ENCODE measurements around the gene ARX.
A peak's percentile ranks its signal among the peaks of the same experiment; 100 is the strongest.

The ARX gene

GRCh38 chrX:24956828-24957227 lies 58.9 kb downstream of the ARX start:
- H3K36me3 ChIP-seq (ENCODE audit: insufficient read depth): no peaks in the 10 kb centered on the region
- H3K79me2 ChIP-seq (ENCODE audit: insufficient read depth, low read depth): no peaks in the 10 kb centered on the region
- H4K20me1 ChIP-seq (ENCODE audit: insufficient read depth): no peaks in the 10 kb centered on the region
- no peak overlapping the region for H2AFZ ChIP-seq (ENCODE audit: low read depth)
- no peak for TF ChIP-seq CTCF (conservative IDR thresholded peaks at IDR 0.05; ENCODE audit: low read depth, low read length)
- H3K27ac ChIP-seq: no peak overlapping the region
- no peak overlapping the region for H3K4me2 ChIP-seq
- H3K9ac ChIP-seq: no peak overlapping the region
- peaks cover 35% of the 10 kb centered on the region for H3K4me1 ChIP-seq (ENCODE audit: low read depth, poor library complexity, severe bottlenecking)
- H3K4me3 ChIP-seq (IDR thresholded peaks at IDR 0.05; ENCODE audit: insufficient read depth, low read depth, low read length): no peak overlapping the region
- H3K27me3 ChIP-seq (ENCODE audit: insufficient read depth, low read depth): no peaks in the 10 kb centered on the region

- Histone ChIP-seq H3K79me2 (ENCODE audit: insufficient read depth, low read depth) (no peaks in the 10 kb centered on the region), H3K4me3 (IDR thresholded peaks at IDR 0.05; ENCODE audit: insufficient read depth, low read depth, low read length) (no peak overlapping the region), H2AFZ (ENCODE audit: low read depth) (no peak overlapping the region), H4K20me1 (ENCODE audit: insufficient read depth) (no peaks in the 10 kb centered on the region), H3K4me1 (ENCODE audit: low read depth, poor library complexity, severe bottlenecking) (peaks cover 42% of the 10 kb centered on the region), H3K27me3 (ENCODE audit: insufficient read depth, low read depth) (no peaks in the 10 kb centered on the region), H3K9ac (no peak overlapping the region), H3K36me3 (ENCODE audit: insufficient read depth) (no peaks in the 10 kb centered on the region), H3K4me2 (no peak overlapping the region), H3K27ac (no peak overlapping the region)
- no peak for TF ChIP-seq CTCF (conservative IDR thresholded peaks at IDR 0.05; ENCODE audit: low read depth, low read length)
These were observed 60.3 kb downstream of the ARX start for GRCh38 chrX:24955372-24955930.

GRCh38 chrX:24954732-24955131 lies 61.0 kb downstream of the ARX start:
- no peaks in the 10 kb centered on the region for H4K20me1 ChIP-seq (ENCODE audit: insufficient read depth)
- no peaks in the 10 kb centered on the region for H3K79me2 ChIP-seq (ENCODE audit: insufficient read depth, low read depth)
- H3K36me3 ChIP-seq (ENCODE audit: insufficient read depth): no peaks in the 10 kb centered on the region
- H3K9ac ChIP-seq: no peak overlapping the region
- H3K4me2 ChIP-seq: peak overlapping the region; percentile 39; the same call in 1 of the 2 replicates
- no peak for TF ChIP-seq CTCF (conservative IDR thresholded peaks at IDR 0.05; ENCODE audit: low read depth, low read length)
- H3K27ac ChIP-seq: peak overlapping the region; percentile 8; the same call in 1 of the 2 replicates
- peaks cover 42% of the 10 kb centered on the region for H3K4me1 ChIP-seq (ENCODE audit: low read depth, poor library complexity, severe bottlenecking)
- H3K4me3 ChIP-seq (IDR thresholded peaks at IDR 0.05; ENCODE audit: insufficient read depth, low read depth, low read length): no peak overlapping the region
- H3K27me3 ChIP-seq (ENCODE audit: insufficient read depth, low read depth): no peaks in the 10 kb centered on the region
- no peak overlapping the region for H2AFZ ChIP-seq (ENCODE audit: low read depth)

Measured in KMS-11 (cell line).